MM.1S (cell line): ENCODE results near the gene TBX18.

Experiments
- DNase-seq: peaks from one replicate; pipeline ENCODE4 v3.0.0-alpha.2; 2015
- H2AFZ ChIP-seq: fragments of 300-600 bp; sonication (generic); 2 replicates; pipeline ENCODE4 v1.6.0; 2016; ENCODE audit warnings: antibody characterized with exemption, low read length
- H3F3A ChIP-seq: fragments of 300-600 bp; sonication (generic); 2 replicates; pipeline ENCODE4 v1.6.1; 2016; ENCODE audit warnings: mild to moderate bottlenecking, antibody characterized with exemption, low read length, moderate library complexity, mixed read lengths; ENCODE audit not compliant: insufficient read depth
- H3K27ac ChIP-seq: fragments of 300-600 bp; sonication (generic); 2 replicates; pipeline ENCODE4 v1.5.1; 2016; ENCODE audit warnings: mild to moderate bottlenecking, low read length
- H3K27me3 ChIP-seq: fragments of 300-600 bp; sonication (generic); replicated peaks from 2 replicates; pipeline ENCODE4 v1.6.0; 2016; ENCODE audit warnings: low read length; ENCODE audit not compliant: insufficient read depth
- H3K36me3 ChIP-seq: fragments of 300-600 bp; sonication (generic); replicated peaks from 2 replicates; pipeline ENCODE4 v1.6.1; 2016; ENCODE audit warnings: mild to moderate bottlenecking, low read length, mixed read lengths; ENCODE audit not compliant: insufficient read depth
- H3K4me1 ChIP-seq: fragments of 300-600 bp; sonication (generic); 2 replicates; pipeline ENCODE4 v1.6.1; 2016; ENCODE audit warnings: low read length, mixed read lengths
- H3K4me2 ChIP-seq: fragments of 300-600 bp; sonication (generic); 2 replicates; pipeline ENCODE4 v1.6.0; 2016; ENCODE audit warnings: low read depth, low read length
- H3K4me3 ChIP-seq: fragments of 300-600 bp; sonication (generic); 2 replicates; pipeline ENCODE4 v1.5.1; 2016; ENCODE audit warnings: low read length, mixed read lengths
- H3K79me2 ChIP-seq: fragments of 300-600 bp; sonication (generic); 2 replicates; pipeline ENCODE4 v1.6.1; 2016; ENCODE audit warnings: mixed run types, low read length, mixed read lengths
- H3K9ac ChIP-seq: fragments of 300-600 bp; sonication (generic); 2 replicates; pipeline ENCODE4 v1.6.1; 2016; ENCODE audit warnings: low read length, mixed read lengths
- H3K9me2 ChIP-seq: fragments of 300-600 bp; sonication (generic); replicated peaks from 2 replicates; pipeline ENCODE4 v1.6.1; 2016; ENCODE audit warnings: mild to moderate bottlenecking, low read length, mixed read lengths; ENCODE audit not compliant: insufficient read depth
- H3K9me3 ChIP-seq: fragments of 300-600 bp; sonication (generic); replicated peaks from 2 replicates; pipeline ENCODE4 v1.6.1; 2016; ENCODE audit warnings: mild to moderate bottlenecking, low read length, mixed read lengths; ENCODE audit not compliant: insufficient read depth
- H4K20me1 ChIP-seq: fragments of 300-600 bp; sonication (generic); 2 replicates; pipeline ENCODE4 v1.6.1; 2016; ENCODE audit warnings: mild to moderate bottlenecking, low read length, moderate library complexity, mixed read lengths; ENCODE audit not compliant: insufficient read depth
- CTCF ChIP-seq: fragments of 300-600 bp; sonication (generic); IDR thresholded peaks from 2 replicates; pipeline ENCODE4 v1.5.1; 2016; ENCODE audit warnings: antibody characterized with exemption, low read length, mixed read lengths
- EZH2 ChIP-seq: fragments of 300-600 bp; sonication (generic); optimal IDR thresholded peaks from 2 replicates; pipeline ENCODE3; 2017; ENCODE audit warnings: low read depth, mild to moderate bottlenecking, antibody characterized with exemption, low read length, mixed read lengths
- EZH2phosphoT487 ChIP-seq: fragments of 300-600 bp; sonication (generic); IDR thresholded peaks from 2 replicates; pipeline ENCODE4 v1.6.1; 2018; ENCODE audit warnings: antibody characterized with exemption, low read length

Gene TBX18

GRCh38 chr6:84766118-84766798 lies 1.9 kb upstream of the TBX18 start:
- no peak overlapping the region for H3K9ac ChIP-seq
- H4K20me1 ChIP-seq: no peaks in the 10 kb centered on the region
- H3K27ac ChIP-seq: no peak overlapping the region
- no peaks in the 10 kb centered on the region for H3K9me3 ChIP-seq
- H2AFZ ChIP-seq: no peak overlapping the region
- H3K4me3 ChIP-seq: no peak overlapping the region
- H3K9me2 ChIP-seq: no peaks in the 10 kb centered on the region
- no peaks in the 10 kb centered on the region for H3K36me3 ChIP-seq
- H3K27me3 ChIP-seq: no peaks in the 10 kb centered on the region
- H3K4me1 ChIP-seq: no peaks in the 10 kb centered on the region
- TF ChIP-seq CTCF (no peak), EZH2 (no peak), EZH2phosphoT487 (no peak)
- H3K79me2 ChIP-seq: no peaks in the 10 kb centered on the region
- H3F3A ChIP-seq: no peaks in the 10 kb centered on the region
- H3K4me2 ChIP-seq: no peak overlapping the region
- no peak for DNase-seq

GRCh38 chr6:84763886-84764331 lies 489 bp downstream of the TBX18 start:
- H3K4me1 ChIP-seq: no peaks in the 10 kb centered on the region
- no peaks in the 10 kb centered on the region for H3K79me2 ChIP-seq
- H2AFZ ChIP-seq: no peak overlapping the region
- TF ChIP-seq CTCF (no peak), EZH2 (no peak), EZH2phosphoT487 (no peak)
- no peak overlapping the region for H3K9ac ChIP-seq
- no peaks in the 10 kb centered on the region for H3K9me2 ChIP-seq
- H3F3A ChIP-seq: no peaks in the 10 kb centered on the region
- no peak overlapping the region for H3K4me3 ChIP-seq
- no peaks in the 10 kb centered on the region for H3K36me3 ChIP-seq
- H3K27me3 ChIP-seq: no peaks in the 10 kb centered on the region
- no peak overlapping the region for H3K27ac ChIP-seq
- H3K4me2 ChIP-seq: no peak overlapping the region
- DNase-seq: no peak
- no peaks in the 10 kb centered on the region for H3K9me3 ChIP-seq
- no peaks in the 10 kb centered on the region for H4K20me1 ChIP-seq

- Histone ChIP-seq H3K27me3 (no peaks in the 10 kb centered on the region), H3F3A (no peaks in the 10 kb centered on the region), H3K9me2 (no peaks in the 10 kb centered on the region), H3K4me3 (no peak overlapping the region), H3K79me2 (no peaks in the 10 kb centered on the region), H3K36me3 (no peaks in the 10 kb centered on the region), H3K4me2 (no peak overlapping the region), H3K4me1 (no peaks in the 10 kb centered on the region), H3K9me3 (no peaks in the 10 kb centered on the region), H2AFZ (no peak overlapping the region), H3K9ac (no peak overlapping the region), H3K27ac (no peak overlapping the region), H4K20me1 (no peaks in the 10 kb centered on the region)
- no peak for DNase-seq
- no peak for TF ChIP-seq CTCF
- TF ChIP-seq EZH2phosphoT487: no peak
- TF ChIP-seq EZH2: no peak
Observed at GRCh38 chr6:84763003-84763885, 1.2 kb downstream of the TBX18 start.
